NK-92 (cell line): ENCODE results near the gene TMEM131L.
"Not testable (repeated sequence)": the region's sequence is repeated elsewhere in the genome, so short reads cannot be mapped to it uniquely, and the experiment has no call there.

Experiments used
- DNase-seq: peaks from one replicate; lab custom pipeline; 2025; ENCODE audit not compliant: unreplicated experiment; lab: John Stamatoyannopoulos, UW

Gene TMEM131L

DNA sequence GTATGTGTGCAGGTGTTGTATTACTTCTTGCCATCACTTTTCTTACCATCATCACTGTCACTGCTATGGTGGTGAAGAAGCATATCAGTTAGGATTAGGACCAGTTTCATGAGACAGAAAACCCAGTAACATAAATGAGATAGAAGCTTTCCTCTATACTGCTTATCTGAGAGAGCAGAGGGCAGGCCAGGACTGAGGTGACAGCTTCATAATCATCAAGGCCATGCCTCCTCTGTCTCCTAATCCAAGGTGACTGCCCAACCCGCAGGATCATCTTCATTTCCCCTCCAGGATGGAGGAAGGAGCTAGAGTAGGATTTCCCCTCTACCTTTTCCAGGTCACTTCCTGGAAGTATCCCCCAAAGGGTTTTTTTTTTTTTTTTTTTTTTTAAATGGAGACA lies 35.4 kb downstream of the TMEM131L start:
- no peak for DNase-seq

- DNase-seq, result no peak
Measured at GRCh38 chr4:153502584-153502983, 36.4 kb downstream of the TMEM131L start.

DNA sequence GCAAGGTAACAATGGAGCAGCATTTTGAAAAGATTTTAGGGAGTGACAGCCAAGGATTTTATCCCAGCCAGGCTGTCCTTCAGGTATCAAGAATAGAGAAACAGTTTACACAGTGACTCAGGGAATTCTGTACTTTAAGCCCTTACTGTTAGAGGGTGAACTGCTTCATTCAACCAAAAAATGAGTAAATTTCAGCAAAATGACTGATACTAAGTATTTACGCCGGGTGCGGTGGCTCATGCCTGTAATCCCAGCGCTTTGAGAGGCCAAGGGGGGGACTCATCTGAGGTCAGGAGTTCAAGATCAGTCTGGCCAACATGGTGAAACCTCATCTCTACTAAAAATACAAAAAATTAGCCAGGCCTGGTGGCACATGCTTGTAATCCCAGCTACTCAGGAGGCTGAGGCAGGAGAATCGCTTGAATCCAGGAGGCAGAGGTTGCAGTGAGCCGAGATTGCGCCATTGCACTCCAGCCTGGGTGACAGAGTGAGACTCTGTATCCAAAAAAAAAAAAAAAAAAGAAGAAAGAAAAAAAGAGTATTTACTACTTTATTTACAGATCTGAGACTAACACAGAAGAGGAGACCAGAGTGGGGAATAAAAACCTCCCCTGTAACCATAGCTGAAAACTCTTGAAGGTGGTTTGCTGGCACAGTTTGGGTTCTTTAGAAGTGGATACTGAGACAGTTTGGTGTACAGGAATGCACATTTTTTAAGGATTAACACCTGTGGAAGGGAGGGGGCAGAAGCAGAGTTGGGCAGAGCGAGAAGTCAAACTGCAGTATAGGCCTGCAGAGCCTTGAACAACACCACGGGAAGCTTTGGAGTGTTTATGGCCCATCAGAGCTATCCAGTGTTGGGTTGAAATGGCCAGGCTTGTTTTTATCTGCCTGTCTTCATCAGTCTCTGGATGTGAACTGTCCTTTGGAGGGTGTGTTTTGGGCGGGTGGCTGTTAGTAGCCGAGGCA lies 40.5 kb downstream of the TMEM131L start:
- no peak for DNase-seq

DNA sequence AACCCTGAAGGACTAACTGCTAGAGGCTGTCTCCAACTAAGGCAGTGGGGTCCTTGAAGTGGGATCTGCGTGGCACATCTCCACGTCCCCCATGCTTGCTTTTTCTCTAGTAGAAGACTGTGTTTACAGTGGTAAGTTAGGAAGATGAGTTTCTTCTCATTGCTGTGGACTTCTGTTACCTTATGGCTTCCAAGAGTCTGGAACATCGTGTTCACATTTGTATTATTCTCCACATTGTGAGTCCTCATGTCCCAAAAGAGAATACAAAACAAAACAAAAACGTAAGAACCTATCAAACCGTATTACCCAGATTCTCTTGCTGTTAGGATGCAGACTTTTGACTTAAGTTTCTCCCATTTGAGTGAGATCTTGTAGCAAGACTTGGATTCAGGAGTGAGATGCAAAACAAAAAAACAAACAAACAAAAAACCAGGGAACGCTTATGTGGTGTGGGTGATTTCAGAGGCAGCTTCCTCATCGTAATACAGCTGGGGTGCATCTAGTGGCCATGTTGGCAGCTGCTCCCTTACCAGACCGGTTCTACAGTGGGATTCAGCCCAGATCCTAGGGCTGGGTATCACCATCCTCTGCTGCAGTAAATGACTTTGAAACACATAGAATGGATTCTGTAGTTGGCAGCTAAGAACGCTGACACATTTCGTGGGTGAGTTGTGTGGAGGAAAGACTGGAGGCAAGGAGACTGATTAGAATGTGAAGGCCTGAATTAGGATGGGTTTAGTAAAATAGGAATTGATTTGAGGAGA lies 41.3 kb downstream of the TMEM131L start:
- DNase-seq, result no peak

GRCh38 chr4:153509212-153509611 lies 43.1 kb downstream of the TMEM131L start:
- not testable (repeated sequence) for DNase-seq

DNA sequence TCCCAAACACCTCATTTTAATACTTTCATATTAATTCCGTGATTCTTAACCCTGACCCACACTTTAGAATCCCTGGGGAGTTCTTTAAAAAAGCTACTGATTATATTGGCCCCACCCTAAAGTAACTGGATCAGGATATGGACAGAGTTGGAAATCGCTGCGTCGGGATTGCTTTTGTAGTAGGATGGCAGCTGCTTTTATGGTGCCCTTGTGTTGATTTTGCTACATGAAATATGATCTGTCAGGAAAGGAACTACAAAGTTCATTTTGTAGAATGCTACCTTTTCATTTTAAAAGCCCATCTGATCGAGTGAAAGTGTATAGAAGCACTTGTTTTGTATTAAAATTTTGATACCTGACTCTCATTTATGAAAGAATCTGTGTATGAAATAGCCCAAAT lies 43.6 kb downstream of the TMEM131L start:
- no peak for DNase-seq

DNA sequence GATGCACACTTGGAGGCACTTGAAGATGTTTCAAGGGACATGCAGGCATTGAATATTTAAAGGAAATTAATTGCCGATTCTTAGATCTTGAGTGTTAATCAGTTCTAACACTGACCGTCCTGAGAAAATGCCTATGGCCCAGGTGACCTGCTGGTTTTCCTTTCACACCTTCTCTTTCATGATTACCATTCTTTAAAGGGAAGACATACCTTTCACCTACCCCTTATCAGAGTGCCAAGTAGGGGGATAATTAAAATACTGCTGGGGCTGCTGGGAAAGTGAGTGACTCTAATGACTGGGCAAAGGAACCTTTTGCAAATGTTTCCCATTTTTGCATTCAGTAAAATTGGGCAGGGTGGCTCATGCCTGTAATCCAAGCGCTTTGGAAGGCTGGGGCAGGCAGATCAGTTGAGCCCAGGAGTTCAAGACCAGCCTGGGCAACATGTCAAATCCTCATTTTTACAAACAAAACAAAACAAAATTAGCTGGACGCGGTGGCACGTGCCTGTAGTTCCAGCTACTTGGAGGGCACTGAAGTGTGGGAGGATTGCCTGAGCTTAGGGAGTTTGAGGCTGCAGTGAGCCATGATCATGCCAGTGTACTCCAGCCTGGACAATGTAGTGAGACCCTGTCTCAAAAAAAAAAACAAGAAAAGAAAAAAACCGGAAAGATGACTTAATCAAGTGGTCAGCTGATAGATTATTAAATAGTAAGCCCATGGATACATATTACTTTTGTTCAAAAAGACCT lies 44.3 kb downstream of the TMEM131L start:
- DNase-seq, result no peak

DNA sequence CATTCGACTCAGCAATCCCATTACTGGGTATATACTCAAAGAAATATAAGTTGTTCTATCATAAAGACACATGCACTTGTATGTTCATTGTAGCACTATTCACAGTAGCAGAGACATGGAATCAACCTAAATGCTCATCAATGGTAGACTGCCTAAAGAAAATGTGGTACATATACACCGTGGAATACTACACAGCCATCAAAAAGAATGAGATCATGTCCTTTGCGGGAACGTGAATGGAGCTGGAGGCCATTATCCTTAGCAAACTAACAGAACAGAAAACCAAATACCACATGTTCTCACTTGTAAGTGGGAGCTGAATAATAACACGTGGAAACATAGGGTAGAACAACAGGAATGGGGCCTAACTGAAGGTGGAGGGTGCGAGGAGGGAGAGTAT lies 44.9 kb downstream of the TMEM131L start:
- DNase-seq, result no peak

DNA sequence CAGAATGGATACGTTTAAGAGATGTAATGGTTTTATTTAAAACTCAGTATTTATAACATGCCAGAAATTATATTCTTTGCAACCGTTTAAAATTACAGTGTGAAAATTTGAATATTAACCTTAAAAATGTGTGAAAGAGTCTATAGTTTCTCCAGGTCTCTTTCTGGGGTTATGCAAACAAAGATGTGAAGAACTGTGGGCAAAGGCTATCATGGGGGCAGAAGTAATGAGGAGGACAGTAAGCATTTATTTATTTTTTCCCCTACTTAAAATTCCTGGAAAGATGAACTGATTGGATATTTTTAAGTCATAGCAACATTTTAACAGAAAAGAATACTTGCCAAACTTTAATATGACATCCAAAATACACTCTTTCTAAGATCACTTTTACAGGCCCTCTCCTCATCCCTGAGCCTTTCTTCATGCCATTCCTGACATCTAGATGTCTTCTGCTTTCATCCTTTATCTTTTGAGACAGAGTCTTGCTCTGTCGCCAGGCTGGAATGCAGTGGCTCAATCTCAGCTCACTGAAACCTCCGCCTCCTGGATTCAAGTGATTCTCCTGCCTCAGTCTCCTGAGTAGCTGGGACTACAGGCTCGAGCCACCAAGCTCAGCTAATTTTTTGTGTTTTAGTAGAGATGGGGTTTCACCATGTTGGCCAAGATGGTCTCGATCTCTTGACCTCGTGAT lies 46.1 kb downstream of the TMEM131L start:
- DNase-seq, result no peak

DNA sequence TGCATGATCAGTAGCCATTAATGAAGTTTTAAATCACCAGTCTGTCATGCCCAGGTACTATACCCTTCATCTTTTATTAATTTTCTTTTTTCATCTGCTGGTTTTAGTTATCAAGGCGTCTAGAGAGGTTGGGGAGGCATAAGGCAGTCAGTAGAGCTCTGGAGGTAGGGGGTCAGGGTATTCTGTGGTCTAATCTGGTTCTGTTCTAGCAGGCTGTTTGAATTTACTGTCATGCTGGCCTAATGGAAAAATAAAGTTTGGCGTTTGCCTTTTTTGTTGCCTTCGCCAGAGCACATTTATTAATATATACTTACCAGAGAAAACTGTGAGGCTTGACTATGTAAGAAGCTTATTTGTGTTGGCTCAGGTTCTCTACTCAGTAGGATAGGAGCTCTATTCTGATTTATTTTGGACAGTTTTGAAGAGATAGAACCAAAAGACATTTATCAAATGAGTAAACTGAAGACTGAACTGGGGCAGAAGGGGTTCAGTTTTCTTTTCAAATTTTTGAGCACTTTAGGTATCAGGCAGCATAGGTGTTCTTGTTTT lies 46.9 kb downstream of the TMEM131L start:
- no peak for DNase-seq

DNA sequence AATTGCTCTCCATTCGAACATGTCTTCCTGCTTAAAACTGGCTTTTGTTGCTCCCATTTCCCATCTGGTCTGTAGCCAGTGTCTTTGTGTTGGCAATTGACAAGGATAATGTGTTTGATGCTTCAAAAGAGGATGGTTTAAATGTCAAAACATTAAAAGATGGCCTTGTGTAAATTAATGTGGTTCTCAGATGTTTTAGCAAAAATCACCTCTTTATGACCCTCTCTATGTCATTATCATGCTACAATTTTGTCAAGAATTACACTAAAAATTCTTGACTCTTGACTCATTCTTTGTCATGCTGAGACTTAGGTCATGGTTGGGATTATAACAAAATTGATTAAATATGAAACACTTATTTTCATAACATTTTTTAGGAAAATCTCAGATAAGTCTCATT lies 47.4 kb downstream of the TMEM131L start:
- no peak for DNase-seq

DNA sequence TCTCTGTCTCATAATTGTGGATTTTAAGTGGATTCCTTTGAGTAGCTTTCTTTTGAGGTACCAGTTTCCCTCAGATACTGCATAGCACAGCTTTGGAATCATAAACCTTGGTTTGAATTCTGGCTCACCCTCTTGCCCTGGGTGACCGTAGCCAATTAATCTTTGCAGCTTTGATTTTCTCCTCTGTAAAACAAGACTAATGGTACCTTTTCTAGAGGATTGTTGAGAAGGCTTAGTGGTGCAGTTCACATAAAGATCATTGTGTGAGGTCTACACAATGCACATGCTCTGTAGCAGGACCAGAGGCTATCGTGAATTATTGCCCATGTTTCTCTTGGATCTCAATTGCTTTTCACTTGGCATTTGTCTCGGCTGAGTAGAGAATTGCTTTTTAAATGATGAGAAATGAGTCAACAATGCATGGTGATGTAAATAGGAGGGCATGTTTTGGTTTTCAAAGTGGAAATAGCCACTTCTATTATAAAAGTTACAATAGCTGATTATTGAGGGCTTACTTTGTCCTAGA lies 47.9 kb downstream of the TMEM131L start:
- DNase-seq, result no peak

DNA sequence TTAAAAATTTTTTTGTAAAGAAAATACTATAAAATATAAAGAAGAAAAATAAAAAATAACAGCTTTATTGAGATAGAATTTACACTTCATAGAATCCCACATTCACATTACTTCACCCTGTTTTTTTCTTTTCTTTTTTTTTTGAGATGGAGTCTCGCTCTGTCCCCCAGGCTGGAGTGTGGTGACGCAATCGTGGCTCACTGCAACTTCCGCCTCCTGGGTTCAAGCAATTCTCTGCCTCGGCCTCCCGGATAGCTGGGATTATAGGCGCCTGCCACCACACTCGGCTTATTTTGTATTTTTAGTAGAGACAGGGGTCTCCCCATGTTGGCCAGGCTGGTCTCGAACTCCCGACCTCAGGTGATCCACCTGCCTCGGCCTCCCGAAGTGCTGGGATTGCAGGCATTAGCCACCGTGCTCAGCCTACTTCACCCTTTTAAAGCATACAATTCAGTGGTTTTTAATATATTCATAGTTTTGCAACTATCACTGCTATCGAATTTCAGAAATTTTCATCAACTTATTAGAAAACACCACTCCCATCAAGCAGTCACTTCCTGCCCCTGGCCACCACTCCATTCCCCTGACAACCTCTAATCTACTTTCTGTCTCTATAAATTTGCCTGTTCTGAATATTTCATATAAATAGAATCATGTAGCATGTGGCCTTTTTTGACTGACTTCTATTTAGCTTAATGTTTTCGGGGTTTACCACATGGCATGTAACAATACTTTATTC lies 48.7 kb downstream of the TMEM131L start:
- DNase-seq, result no peak

DNA sequence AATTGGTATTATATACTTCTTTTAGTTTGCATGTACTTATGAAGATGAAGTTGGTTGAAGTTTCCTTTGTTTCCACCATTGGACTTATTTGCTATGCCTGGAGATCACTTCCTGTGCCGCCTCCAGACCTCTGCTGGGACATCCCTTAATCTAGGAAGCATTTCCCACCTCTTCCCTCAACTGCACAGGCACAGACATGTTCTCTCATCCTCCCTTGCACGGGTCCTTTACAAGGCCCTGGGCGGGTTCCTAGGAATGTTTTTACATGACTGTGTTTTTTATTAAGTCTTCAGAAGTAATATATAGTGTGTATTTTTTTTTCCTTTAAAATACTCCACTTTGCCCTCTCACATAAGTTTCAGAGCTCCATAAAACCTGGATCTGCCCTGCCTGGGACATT lies 51.0 kb downstream of the TMEM131L start:
- no peak for DNase-seq

- no peak for DNase-seq
Measured at GRCh38 chr4:153518001-153518400, 51.8 kb downstream of the TMEM131L start.

DNA sequence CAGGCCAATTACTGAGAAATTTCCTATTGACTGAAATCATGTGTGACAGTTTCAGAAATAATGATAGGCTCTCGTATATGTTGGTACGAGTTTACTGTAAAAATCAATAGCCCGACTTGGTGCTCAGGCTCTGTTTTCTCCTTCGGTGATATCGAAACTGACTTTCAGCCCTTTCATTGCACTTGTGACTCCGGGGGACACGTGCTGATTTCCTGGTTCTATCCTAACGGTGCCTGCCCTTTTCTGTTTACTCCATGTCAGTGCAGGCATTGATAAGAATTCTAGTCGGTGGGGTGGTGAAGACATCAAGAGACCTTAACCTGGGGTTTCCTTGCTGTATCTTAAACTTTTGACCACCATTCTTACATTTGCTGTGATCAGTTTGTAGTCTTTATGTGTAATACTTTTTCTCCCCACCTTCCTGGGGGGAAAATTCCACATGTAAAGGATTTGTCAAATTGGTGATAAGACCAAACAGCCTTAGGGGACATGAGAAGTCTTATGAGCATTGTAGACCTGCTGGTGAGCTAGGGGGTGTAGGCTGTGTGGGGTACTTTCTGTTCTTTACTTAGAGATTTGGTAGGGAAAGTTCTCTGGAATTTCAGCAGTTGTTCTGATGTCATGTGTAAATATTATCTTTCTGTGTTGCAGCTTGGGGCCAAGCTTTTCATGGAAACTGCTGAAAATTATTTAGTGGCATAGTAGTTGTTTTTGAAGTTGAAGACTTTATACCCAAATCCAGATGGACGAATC lies 52.7 kb downstream of the TMEM131L start:
- DNase-seq, result no peak

GRCh38 chr4:153519687-153520086 lies 53.5 kb downstream of the TMEM131L start:
- no peak for DNase-seq

GRCh38 chr4:153520227-153520626 lies 54.1 kb downstream of the TMEM131L start:
- no peak for DNase-seq

- DNase-seq, result no peak
Measured at GRCh38 chr4:153520801-153521329, 54.7 kb downstream of the TMEM131L start.
